Mucosa of descending colon (tissue), 3 donors: ENCODE results near the gene ERG28. TPM values are rescaled to one million over a fixed set of nuclear protein-coding genes. Genes with fewer than 3 reads are reported as not detected.
"Not testable (repeated sequence)": the region's sequence is repeated elsewhere in the genome, so short reads cannot be mapped to it uniquely, and the experiment has no call there.

Experiments used
- ATAC-seq: fragments of 200-7000 bp; cut with Tn5 transposase; one replicate; pipeline ENCODE4 v1.9.1; 2020; ENCODE audit warnings: mild to moderate bottlenecking, moderate library complexity
- DNase-seq, 3 donors: peaks; one replicate each; pipeline ENCODE4 v3.0.0-alpha.2; 2020
- H3K36me3 ChIP-seq: fragments of 200-600 bp; one replicate; pipeline ENCODE4 v1.8.0; 2021; ENCODE audit warnings: low read depth, mild to moderate bottlenecking
- H3K4me1 ChIP-seq: fragments of 200-600 bp; one replicate; pipeline ENCODE4 v1.8.0; 2021; ENCODE audit warnings: low read depth, mild to moderate bottlenecking
- H3K4me3 ChIP-seq: fragments of 200-600 bp; one replicate; pipeline ENCODE4 v1.8.0; 2021; ENCODE audit warnings: mild to moderate bottlenecking
- H3K9me3 ChIP-seq: fragments of 200-600 bp; one replicate; pipeline ENCODE4 v1.8.0; 2021; ENCODE audit warnings: mild to moderate bottlenecking
- intact Hi-C, 2 donors: fragments of 100-400 bp; cut with DNase I in 1 of 2; cut with micrococcal nuclease in 1 of 2; formaldehyde crosslinking; loops; one replicate each; pipeline versions ENCODE4 v1.11.0 to v1.11.1; 2022; cut with DNase I, micrococcal nuclease
- total RNA-seq, 3 donors: library from RNA; stranded (reverse); fragmentation: NEBNext Ultra II Directional in 2 of 3; extraction: Animal tissue kit (Norgen Biotek cat#: 25700) in 2 of 3; gene quantifications; one replicate each; pipeline versions ENCODE4 v1.2.1 to v1.2.4, GENCODE V29; 2021 to 2023
- TF ChIP-seq, protein P1 (sequence below): fragments of 200-600 bp; IDR thresholded peaks from one replicate; pipeline ENCODE4 v1.8.0; 2022; ENCODE audit warnings: antibody characterized with exemption, mild to moderate bottlenecking
- donor health status: DM: no; HTN: no; CAD: no; lungs with moderate emphysema.
- donor health status: DM: no; HTN: no; CAD: no.
- donor health status: DM: no; HTN: yes; CAD: no.

The ERG28 gene
- total RNA-seq, 3 donors from 2014 or later: 13.5 to 23.9 (median 23.7) TPM

- intact Hi-C loops: no loop called here
- Histone ChIP-seq H3K9me3 (no peaks in the 10 kb centered on the region), H3K4me1 (no peaks in the 10 kb centered on the region), H3K36me3 (no peaks in the 10 kb centered on the region), H3K4me3 (no peak overlapping the region)
- ATAC-seq (no peak), DNase-seq (no peak)
- TF ChIP-seq, protein P1, sequence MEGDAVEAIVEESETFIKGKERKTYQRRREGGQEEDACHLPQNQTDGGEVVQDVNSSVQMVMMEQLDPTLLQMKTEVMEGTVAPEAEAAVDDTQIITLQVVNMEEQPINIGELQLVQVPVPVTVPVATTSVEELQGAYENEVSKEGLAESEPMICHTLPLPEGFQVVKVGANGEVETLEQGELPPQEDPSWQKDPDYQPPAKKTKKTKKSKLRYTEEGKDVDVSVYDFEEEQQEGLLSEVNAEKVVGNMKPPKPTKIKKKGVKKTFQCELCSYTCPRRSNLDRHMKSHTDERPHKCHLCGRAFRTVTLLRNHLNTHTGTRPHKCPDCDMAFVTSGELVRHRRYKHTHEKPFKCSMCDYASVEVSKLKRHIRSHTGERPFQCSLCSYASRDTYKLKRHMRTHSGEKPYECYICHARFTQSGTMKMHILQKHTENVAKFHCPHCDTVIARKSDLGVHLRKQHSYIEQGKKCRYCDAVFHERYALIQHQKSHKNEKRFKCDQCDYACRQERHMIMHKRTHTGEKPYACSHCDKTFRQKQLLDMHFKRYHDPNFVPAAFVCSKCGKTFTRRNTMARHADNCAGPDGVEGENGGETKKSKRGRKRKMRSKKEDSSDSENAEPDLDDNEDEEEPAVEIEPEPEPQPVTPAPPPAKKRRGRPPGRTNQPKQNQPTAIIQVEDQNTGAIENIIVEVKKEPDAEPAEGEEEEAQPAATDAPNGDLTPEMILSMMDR: no peak
Observed at GRCh38 chr14:75605916-75606315, 54.8 kb downstream of the ERG28 start.

DNA sequence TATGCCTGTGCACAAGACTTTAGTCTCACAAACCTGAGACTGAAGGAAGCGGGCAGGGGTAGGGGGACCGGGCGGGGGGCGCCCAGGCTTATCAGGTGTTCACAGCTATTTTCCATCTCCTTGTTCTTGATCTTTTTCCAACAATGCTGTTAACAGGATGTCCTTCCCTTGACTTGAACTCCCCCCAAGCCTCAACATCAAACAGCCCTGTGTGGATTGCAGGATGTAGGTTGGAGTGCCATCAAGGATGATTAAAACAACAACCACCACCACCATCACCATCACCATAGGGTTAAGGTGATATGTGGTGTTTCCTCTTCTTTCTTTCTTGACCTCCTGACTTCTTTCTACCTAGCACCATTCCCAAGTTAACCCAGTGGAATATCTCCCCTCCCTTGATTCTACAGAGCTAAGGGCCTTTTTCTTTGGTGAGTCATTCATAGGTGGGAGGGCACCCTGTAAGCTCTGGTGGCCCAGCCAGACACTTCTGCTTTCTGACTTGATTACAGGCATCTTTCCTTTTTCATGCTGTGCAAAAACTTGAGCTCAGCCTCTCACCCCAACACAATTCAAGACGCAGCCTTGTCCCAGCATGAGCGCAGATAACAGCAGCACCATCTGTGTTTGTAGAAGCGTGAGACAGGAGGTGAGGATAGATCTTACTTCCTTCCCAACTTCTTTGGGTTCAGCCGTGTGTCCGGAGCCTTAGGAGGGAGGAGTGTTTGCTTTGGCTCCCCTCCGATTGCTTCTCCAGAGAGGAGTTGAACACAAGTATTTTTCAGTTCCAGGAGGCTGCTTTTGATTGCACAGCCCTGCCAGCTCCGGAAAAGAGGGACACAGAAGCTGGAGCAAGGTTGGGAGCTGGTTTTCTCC is 55.5 kb downstream of the ERG28 start:
- no peaks in the 10 kb centered on the region for H3K36me3 ChIP-seq
- H3K9me3 ChIP-seq: no peaks in the 10 kb centered on the region
- H3K4me3 ChIP-seq: no peak overlapping the region
- H3K4me1 ChIP-seq: no peaks in the 10 kb centered on the region
- TF ChIP-seq, protein P1: no peak
- intact Hi-C loops: no loop called here
- ATAC-seq (peak; percentile 31), DNase-seq (no peak)

DNA sequence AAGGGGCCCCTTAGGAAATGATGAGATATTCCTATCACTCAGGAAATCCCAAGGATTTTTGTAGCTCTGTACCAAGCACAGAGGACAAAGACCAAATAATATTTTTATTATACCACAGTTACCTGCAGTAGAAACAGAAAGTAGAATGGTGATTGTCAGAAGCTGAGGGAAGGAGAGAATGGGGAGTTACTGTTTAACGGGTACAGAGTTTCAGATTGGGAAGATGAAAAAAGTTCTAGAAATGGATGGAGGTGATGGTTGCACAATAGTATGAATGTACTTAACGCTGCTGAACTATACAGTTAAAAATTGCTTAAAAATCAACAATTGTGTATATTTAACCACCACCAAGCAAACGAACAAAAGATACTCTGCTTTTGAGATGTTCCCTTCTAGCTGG is 58.2 kb downstream of the ERG28 start:
- intact Hi-C loops: no loop called here
- no peak for DNase-seq
- TF ChIP-seq, protein P1: no peak

GRCh38 chr14:75601061-75601460 is 59.6 kb downstream of the ERG28 start:
- H3K36me3 ChIP-seq, H3K9me3 ChIP-seq, intact Hi-C loops, DNase-seq, H3K4me3 ChIP-seq, ATAC-seq, H3K4me1 ChIP-seq: not testable (repeated sequence)

More for the DNA sequence above, 58.2 kb downstream of the ERG28 start:
- Histone ChIP-seq H3K4me3 (no peak overlapping the region), H3K36me3 (no peaks in the 10 kb centered on the region), H3K9me3 (no peaks in the 10 kb centered on the region), H3K4me1 (no peaks in the 10 kb centered on the region)
- ATAC-seq: peak; percentile 68

GRCh38 chr14:75600100-75600499 is 60.6 kb downstream of the ERG28 start:
- H3K4me1 ChIP-seq, H3K9me3 ChIP-seq, H3K36me3 ChIP-seq, ATAC-seq, DNase-seq, H3K4me3 ChIP-seq, intact Hi-C loops: not testable (repeated sequence)

Other genes with a start within 250 kb of the ERG28 start
- 10 to 100 TPM; 17.7 to 48.0 (median 29.0) TPM for gene JDP2, start 232.9 kb downstream of the ERG28 start, total RNA-seq
- 1 to 10 TPM; 1.7 to 3.0 (median 2.3) TPM for gene BATF, start 138.4 kb downstream of the ERG28 start, total RNA-seq
- 10 to 100 TPM; 19.2 to 37.5 (median 35.3) TPM for gene FLVCR2, start 82.3 kb downstream of the ERG28 start, total RNA-seq
- gene TTLL5, start 370 bp upstream of the ERG28 start, total RNA-seq: 10 to 100 TPM; 30.8 to 51.0 (median 32.8) TPM